ENCODE measurements around the gene GHR.

Gene GHR

DNA sequence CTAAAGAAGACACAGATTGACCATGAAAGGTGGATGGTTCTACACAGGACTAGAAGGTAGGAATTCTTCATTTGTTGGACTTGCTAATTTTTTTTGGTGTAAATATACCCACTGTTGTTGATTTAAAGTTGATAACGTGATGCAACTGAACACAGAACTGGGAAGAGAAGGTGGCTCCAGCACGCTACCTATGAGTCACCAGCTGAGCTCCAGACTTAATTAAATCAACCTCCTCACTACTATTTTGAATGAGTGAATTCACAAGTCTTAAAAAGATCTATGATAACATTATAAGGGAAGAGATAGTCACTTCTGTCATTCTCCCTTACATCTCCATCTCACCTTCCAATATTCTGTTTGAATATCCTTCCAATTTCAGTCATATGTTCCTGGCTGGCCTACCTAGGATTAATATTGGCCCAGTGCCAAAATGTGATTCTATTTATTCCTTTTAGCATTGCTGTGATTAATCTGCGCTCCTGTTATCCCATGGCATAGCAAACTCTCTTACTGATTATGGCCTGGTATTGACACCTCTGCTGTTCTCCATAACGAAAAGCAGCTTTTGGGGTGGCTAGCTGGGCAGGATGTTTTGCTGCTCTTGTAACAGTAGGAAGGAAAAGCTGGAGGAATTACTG, 197.5 kb downstream of the GHR start:
- ChIA-PET POLR2A (no interaction called here), CTCF (no interaction called here)
- TF ChIP-seq, protein P1, sequence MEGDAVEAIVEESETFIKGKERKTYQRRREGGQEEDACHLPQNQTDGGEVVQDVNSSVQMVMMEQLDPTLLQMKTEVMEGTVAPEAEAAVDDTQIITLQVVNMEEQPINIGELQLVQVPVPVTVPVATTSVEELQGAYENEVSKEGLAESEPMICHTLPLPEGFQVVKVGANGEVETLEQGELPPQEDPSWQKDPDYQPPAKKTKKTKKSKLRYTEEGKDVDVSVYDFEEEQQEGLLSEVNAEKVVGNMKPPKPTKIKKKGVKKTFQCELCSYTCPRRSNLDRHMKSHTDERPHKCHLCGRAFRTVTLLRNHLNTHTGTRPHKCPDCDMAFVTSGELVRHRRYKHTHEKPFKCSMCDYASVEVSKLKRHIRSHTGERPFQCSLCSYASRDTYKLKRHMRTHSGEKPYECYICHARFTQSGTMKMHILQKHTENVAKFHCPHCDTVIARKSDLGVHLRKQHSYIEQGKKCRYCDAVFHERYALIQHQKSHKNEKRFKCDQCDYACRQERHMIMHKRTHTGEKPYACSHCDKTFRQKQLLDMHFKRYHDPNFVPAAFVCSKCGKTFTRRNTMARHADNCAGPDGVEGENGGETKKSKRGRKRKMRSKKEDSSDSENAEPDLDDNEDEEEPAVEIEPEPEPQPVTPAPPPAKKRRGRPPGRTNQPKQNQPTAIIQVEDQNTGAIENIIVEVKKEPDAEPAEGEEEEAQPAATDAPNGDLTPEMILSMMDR (IDR thresholded peaks at IDR 0.05; ENCODE audit: insufficient read depth, low read length, missing control alignments): no peak
- no peak overlapping the region for H3K4me3 ChIP-seq (ENCODE audit: low read depth, low read length)
- no peak for DNase-seq (ENCODE audit: low read depth, low spot score)

DNA sequence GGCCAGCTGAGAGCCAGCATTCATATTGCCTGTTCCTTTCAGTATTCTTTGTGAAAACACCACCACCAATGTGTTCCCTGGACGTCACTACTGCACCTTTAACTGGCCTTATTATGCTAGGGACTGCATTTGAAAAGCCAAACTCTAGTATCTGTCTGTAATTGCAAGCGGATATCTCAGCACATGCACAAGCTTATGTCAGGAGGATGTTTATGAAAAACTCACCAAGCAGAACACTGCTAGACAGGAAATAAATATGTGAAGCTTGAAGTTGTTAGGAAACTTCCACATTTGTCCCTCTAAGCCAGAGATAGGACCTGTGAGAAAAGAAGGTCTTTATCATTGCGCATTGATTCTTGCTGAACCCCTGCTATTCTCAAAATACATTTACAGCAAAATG, 198.0 kb downstream of the GHR start:
- no peak overlapping the region for H3K4me3 ChIP-seq (ENCODE audit: low read depth, low read length)
- ChIA-PET CTCF (no interaction called here), POLR2A (no interaction called here)
- TF ChIP-seq, protein P1 (IDR thresholded peaks at IDR 0.05; ENCODE audit: insufficient read depth, low read length, missing control alignments): no peak
- no peak for DNase-seq (ENCODE audit: low read depth, low spot score)

DNA sequence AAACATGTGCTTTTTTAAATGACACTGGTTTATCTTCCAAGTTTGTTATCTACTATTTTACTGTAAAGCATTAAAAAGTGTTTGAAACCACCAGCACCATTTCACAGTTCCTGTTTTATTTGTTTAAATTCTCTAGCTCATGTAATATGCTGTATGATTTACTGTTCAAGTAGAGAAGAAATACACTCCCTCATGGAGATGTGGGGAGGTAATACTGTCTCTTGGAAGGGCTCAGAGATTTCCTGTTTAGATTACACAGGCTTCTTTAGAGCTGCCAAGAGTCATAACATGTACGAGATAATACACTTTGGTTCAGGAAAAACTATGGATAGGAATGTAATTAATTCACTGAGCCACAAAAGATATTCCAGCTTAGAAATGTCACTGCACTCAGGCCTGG, 198.4 kb downstream of the GHR start:
- TF ChIP-seq, protein P1 (IDR thresholded peaks at IDR 0.05; ENCODE audit: insufficient read depth, low read length, missing control alignments): no peak
- H3K4me3 ChIP-seq (ENCODE audit: low read depth, low read length): no peak overlapping the region
- DNase-seq (ENCODE audit: low read depth, low spot score): no peak
- ChIA-PET CTCF (no interaction called here), POLR2A (no interaction called here)

DNA sequence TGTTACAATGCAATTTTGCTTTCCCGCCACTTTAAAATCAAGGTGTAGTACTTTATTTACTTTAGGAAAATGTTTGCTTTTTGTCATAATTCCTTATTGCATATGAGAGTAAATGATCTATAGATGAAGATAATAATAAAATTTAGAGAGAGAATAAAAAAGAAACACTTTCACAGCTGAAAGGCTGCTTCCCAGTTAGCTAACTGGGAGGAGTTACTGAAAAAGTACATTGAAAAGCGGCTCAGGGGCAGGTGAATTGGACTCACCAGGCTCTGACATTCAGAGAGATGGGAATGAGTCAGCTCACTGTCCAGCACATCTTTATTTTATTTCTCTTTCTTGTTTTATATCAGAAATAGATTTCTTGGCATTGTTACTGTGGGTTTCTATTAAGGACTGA, 201.7 kb downstream of the GHR start:
- CTCF ChIA-PET: no interaction called here
- POLR2A ChIA-PET: no interaction called here
- TF ChIP-seq, protein P1 (IDR thresholded peaks at IDR 0.05; ENCODE audit: insufficient read depth, low read length, missing control alignments): no peak
- DNase-seq (ENCODE audit: low read depth, low spot score): no peak
- H3K4me3 ChIP-seq (ENCODE audit: low read depth, low read length): no peak overlapping the region

DNA sequence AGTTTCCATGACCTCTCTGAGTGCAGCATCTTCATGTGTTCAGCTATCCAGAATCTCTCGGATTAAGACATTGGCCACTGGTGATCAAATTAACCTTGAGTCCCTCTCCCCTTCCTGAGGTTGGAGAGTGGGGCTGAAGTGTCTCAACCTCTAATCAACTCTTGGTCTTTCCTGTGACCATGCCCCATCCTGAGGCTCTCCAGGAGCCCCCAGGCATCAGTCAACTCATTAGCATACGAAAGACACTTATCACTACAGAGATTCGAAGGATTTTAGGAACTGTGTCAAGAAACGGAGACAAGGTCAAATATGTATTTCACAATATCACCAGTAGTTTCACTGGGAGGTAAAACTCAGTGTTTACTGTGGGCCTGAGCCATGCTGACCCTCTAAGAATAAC, 203.2 kb downstream of the GHR start:
- no peak for DNase-seq (ENCODE audit: low read depth, low spot score)
- POLR2A ChIA-PET: no interaction called here
- CTCF ChIA-PET: no interaction called here
- TF ChIP-seq, protein P1 (IDR thresholded peaks at IDR 0.05; ENCODE audit: insufficient read depth, low read length, missing control alignments): no peak
- H3K4me3 ChIP-seq (ENCODE audit: low read depth, low read length): no peak overlapping the region

DNA sequence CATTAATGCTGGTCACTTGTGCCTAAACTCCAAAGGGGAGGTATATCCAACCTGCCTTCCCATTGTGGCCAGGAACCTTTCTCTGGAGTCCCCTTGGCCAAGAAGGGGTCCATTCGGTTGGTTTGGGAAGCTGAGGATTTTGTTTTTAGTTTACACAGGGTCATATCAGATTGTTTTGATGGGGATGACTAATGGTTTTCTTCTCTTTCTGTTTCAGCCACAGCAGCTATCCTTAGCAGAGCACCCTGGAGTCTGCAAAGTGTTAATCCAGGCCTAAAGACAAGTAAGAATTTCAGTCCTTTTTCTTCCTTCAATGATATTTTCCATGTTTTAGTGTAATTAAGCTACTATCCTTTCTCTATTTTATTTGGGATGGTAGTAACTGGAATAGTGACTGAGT, 205.6 kb downstream of the GHR start:
- no peak for DNase-seq (ENCODE audit: low read depth, low spot score)
- TF ChIP-seq, protein P1 (IDR thresholded peaks at IDR 0.05; ENCODE audit: insufficient read depth, low read length, missing control alignments): no peak
- ChIA-PET CTCF (no interaction called here), POLR2A (no interaction called here)
- H3K4me3 ChIP-seq (ENCODE audit: low read depth, low read length): no peak overlapping the region

Measured in AG04449 (cell line).